HCT116 (cell line): ENCODE results near the gene SMC6. TPM values are rescaled to one million over a fixed set of nuclear protein-coding genes. Genes with fewer than 3 reads are reported as not detected.

ENCODE experiments used
- ATAC-seq: fragments of 200-7000 bp; cut with Tn5 transposase; 2 replicates; pipeline ENCODE4 v1.9.1; 2020; ENCODE audit warnings: mild to moderate bottlenecking, moderate library complexity
- BruUV-seq: library from RNA; stranded (reverse); fragments of 400-500 nt; replicated peaks from 2 replicates; lab custom pipeline; 2021; lab: Mats Ljungman, UMichigan
- CTCF ChIA-PET: fragments of 300-600 bp; sonication (Branson Sonifier 250); formaldehyde crosslinking; loops from one replicate; lab custom pipeline; 2021; ENCODE audit warnings: antibody characterized with exemption; lab: Charles Lee
- POLR2A ChIA-PET: fragments of 300-600, 350-600 bp; sonication (Branson Sonifier 250); formaldehyde crosslinking; loops from one replicate; lab custom pipeline; 2021; ENCODE audit warnings: antibody characterized with exemption; lab: Charles Lee
- RAD21 ChIA-PET, 2 experiments: fragments of 300-600 bp; sonication (Branson Sonifier 250); formaldehyde crosslinking; loops; one replicate each; lab custom pipeline; 2023; ENCODE audit warnings: low total read pairs in 2 of 2; ENCODE audit not compliant: uncharacterized antibody in 2 of 2, unreplicated experiment in 2 of 2, low non-redundant PET in 1 of 2; lab: Charles Lee
- DNase-seq: peaks from one replicate; pipeline ENCODE4 v3.0.0-alpha.2; 2010; ENCODE audit warnings: low read depth, low spot score
- H2AFZ ChIP-seq: fragments of 200-600 bp; shearing (Covaris generic), sonication (generic); 2 replicates; pipeline ENCODE4 v1.6.1; 2017; ENCODE audit warnings: low read depth, mixed run types, mixed read lengths, antibody characterized with exemption, low read length; ENCODE audit not compliant: poor library complexity, severe bottlenecking
- H3K27ac ChIP-seq: 2 replicates; pipeline ENCODE4 v1.5.1; 2012; ENCODE audit warnings: low read depth, low read length
- H3K27me3 ChIP-seq: fragments of 200-600 bp; sonication (generic); 2 replicates; pipeline ENCODE4 v1.6.1; 2016; ENCODE audit warnings: mixed run types, low read length, mixed read lengths; ENCODE audit not compliant: insufficient read depth
- H3K36me3 ChIP-seq, 2 experiments: fragments of 200-500 bp in 1 of 2; fragments of 200-600 bp in 1 of 2; sonication (Bioruptor generic) in 1 of 2; sonication (generic) in 1 of 2; 2 replicates each; pipeline versions ENCODE4 v1.5.1 to v1.6.1; 2014 to 2016; ENCODE audit warnings: low read length in 2 of 2, inconsistent platforms in 1 of 2, mixed read lengths in 1 of 2, mixed run types in 1 of 2; ENCODE audit not compliant: insufficient read depth in 2 of 2, control insufficient read depth in 1 of 2
- H3K4me1 ChIP-seq, 2 experiments: fragments of 200-600 bp in 1 of 2; sonication (generic) in 1 of 2; 2 replicates each; pipeline versions ENCODE4 v1.5.1 to v1.6.1; 2012 to 2017; ENCODE audit warnings: low read length in 2 of 2, inconsistent platforms in 1 of 2, mild to moderate bottlenecking in 1 of 2, mixed read lengths in 1 of 2, mixed run types in 1 of 2, moderate library complexity in 1 of 2; ENCODE audit not compliant: insufficient read depth in 2 of 2, control insufficient read depth in 1 of 2
- H3K4me2 ChIP-seq: fragments of 200-600 bp; sonication (generic); 2 replicates; pipeline ENCODE4 v1.6.1; 2017; ENCODE audit warnings: mixed run types, low read length, mixed read lengths
- H3K4me3 ChIP-seq, 2 experiments: fragments of 200-600 bp in 1 of 2; sonication (generic) in 1 of 2; replicated peaks in 1 of 2; 2 replicates each; pipeline ENCODE4 v1.5.1; 2011 to 2016; ENCODE audit warnings: low read length in 2 of 2, control low read depth in 1 of 2, low read depth in 1 of 2, mild to moderate bottlenecking in 1 of 2, mixed read lengths in 1 of 2, mixed run types in 1 of 2
- H3K79me2 ChIP-seq: fragments of 200-600 bp; sonication (generic); 2 replicates; pipeline ENCODE4 v1.6.1; 2017; ENCODE audit warnings: mild to moderate bottlenecking, mixed run types, low read length, moderate library complexity, mixed read lengths; ENCODE audit not compliant: insufficient read depth
- H3K9ac ChIP-seq: fragments of 200-600 bp; sonication (generic); 2 replicates; pipeline ENCODE4 v1.6.1; 2016; ENCODE audit warnings: low read length, mixed read lengths
- H3K9me2 ChIP-seq: fragments of 200-600 bp; sonication (generic), shearing (Covaris generic); 2 replicates; pipeline ENCODE4 v1.6.1; 2017; ENCODE audit warnings: mixed run types, mild to moderate bottlenecking, moderate library complexity; ENCODE audit not compliant: insufficient read depth
- H3K9me3 ChIP-seq, 2 experiments: fragments of 200-500 bp in 1 of 2; fragments of 200-600 bp in 1 of 2; sonication (Bioruptor generic) in 1 of 2; sonication (generic) in 1 of 2; 2 replicates each; pipeline ENCODE4 v1.6.1; 2014 to 2017; ENCODE audit warnings: low read length in 2 of 2, mixed read lengths in 2 of 2, inconsistent platforms in 1 of 2, low read depth in 1 of 2, mild to moderate bottlenecking in 1 of 2, mixed run types in 1 of 2, moderate library complexity in 1 of 2; ENCODE audit not compliant: control insufficient read depth in 1 of 2, insufficient read depth in 1 of 2
- H4K20me1 ChIP-seq: fragments of 200-600 bp; sonication (generic), shearing (Covaris generic); 2 replicates; pipeline ENCODE4 v1.6.1; 2017; ENCODE audit warnings: mixed run types, mild to moderate bottlenecking, moderate library complexity; ENCODE audit not compliant: insufficient read depth
- CEBPB ChIP-seq: IDR thresholded peaks from 2 replicates; pipeline ENCODE4 v1.6.1; 2012; ENCODE audit warnings: low read depth
- ELF1 ChIP-seq: IDR thresholded peaks from 2 replicates; pipeline ENCODE4 v1.6.1; 2012; ENCODE audit warnings: low read depth, borderline replicate concordance
- EZH2 ChIP-seq: fragments of 200-600 bp; sonication (generic); IDR thresholded peaks from 2 replicates; pipeline ENCODE4 v1.6.1; 2017; ENCODE audit warnings: antibody characterized with exemption, mixed run types
- JUND ChIP-seq: IDR thresholded peaks from 2 replicates; pipeline ENCODE4 v1.6.1; 2012
- POLR2AphosphoS5 ChIP-seq: IDR thresholded peaks from 2 replicates; pipeline ENCODE4 v1.6.1; 2011; ENCODE audit warnings: mild to moderate bottlenecking, low read depth, low read length, moderate library complexity
- SIN3A ChIP-seq: IDR thresholded peaks from 2 replicates; pipeline ENCODE4 v1.6.1; 2012; ENCODE audit warnings: low read depth
- SP1 ChIP-seq: IDR thresholded peaks from 2 replicates; pipeline ENCODE4 v1.6.1; 2012; ENCODE audit warnings: low read depth
- TCF7L2 ChIP-seq: IDR thresholded peaks from 2 replicates; pipeline ENCODE4 v1.7.0; 2011; ENCODE audit warnings: borderline replicate concordance, inconsistent platforms; ENCODE audit not compliant: insufficient read depth, insufficient read length; ENCODE audit errors: extremely low read depth
- ZBTB33 ChIP-seq: IDR thresholded peaks from 2 replicates; pipeline ENCODE4 v1.6.1; 2011; ENCODE audit warnings: mild to moderate bottlenecking, low read length, moderate library complexity; ENCODE audit not compliant: insufficient replicate concordance; ENCODE audit errors: extremely low read depth
- intact Hi-C: fragments of 100-400 bp; cut with micrococcal nuclease; formaldehyde crosslinking; loops from 2 replicates; pipeline ENCODE4 v1.10.0; 2022
- total RNA-seq: library from RNA; stranded (reverse); gene quantifications from one replicate; pipeline ENCODE4 v1.2.1, GENCODE V29; 2021; ENCODE audit not compliant: unreplicated experiment

SMC6 gene
- total RNA-seq, 1 experiment from 2014 or later, result 26.4 TPM

GRCh38 chr2:17795309-17795708, 41.7 kb upstream of the SMC6 start:
- H3K27ac ChIP-seq, result no peak overlapping the region
- BruUV-seq, result no TSS peak
- CTCF ChIA-PET, result no interaction called here
- H3K9ac ChIP-seq, result no peak overlapping the region
- H4K20me1 ChIP-seq, result no peaks in the 10 kb centered on the region
- peaks cover 26% of the 10 kb centered on the region for H3K27me3 ChIP-seq
- H2AFZ ChIP-seq, result no peak overlapping the region
- H3K9me2 ChIP-seq, result no peaks in the 10 kb centered on the region
- no peaks in the 10 kb centered on the region for H3K4me1 ChIP-seq
- TF ChIP-seq JUND, result no peak
- TF ChIP-seq ZBTB33, result no peak
- TF ChIP-seq POLR2AphosphoS5, result no peak
- no peak for TF ChIP-seq ELF1
- TF ChIP-seq SIN3A, result no peak
- TF ChIP-seq SP1, result no peak
- no peak for TF ChIP-seq TCF7L2
- TF ChIP-seq EZH2, result no peak
- TF ChIP-seq CEBPB, result no peak
- TF ChIP-seq, all 23 proteins: peak for 0
- ATAC-seq (no peak), DNase-seq (no peak)
- H3K4me2 ChIP-seq, result no peak overlapping the region
- H3K36me3 ChIP-seq, result no peaks in the 10 kb centered on the region
- intact Hi-C loops, result no loop called here
- ChIA-PET POLR2A (no interaction called here), RAD21 (no interaction called here)
- H3K4me3 ChIP-seq, result no peak overlapping the region
- H3K9me3 ChIP-seq, result no peaks in the 10 kb centered on the region
- no peaks in the 10 kb centered on the region for H3K79me2 ChIP-seq
